GM19324 (cell line): ENCODE data around the gene ICAM2.
"Not testable (repeated sequence)": the region's sequence is repeated elsewhere in the genome, so short reads cannot be mapped to it uniquely, and the experiment has no call there.

Source experiments
- ATAC-seq: cut with Tn5 transposase; IDR thresholded peaks from one replicate; pipeline ENCODE4 v1.9.1; 2021; ENCODE audit warnings: mild to moderate bottlenecking, moderate library complexity; ENCODE audit not compliant: unreplicated experiment, low FRiP score

Gene ICAM2

GRCh38 chr17:63998050-63998720 lies 22.2 kb downstream of the ICAM2 start, which contains the start of gene PRR29:
TSS of gene PRR29 (plus strand) at chr17:63998351. CDS start at chr17:63998365, 14 bp downstream.
- ATAC-seq = peak; percentile 69

DNA sequence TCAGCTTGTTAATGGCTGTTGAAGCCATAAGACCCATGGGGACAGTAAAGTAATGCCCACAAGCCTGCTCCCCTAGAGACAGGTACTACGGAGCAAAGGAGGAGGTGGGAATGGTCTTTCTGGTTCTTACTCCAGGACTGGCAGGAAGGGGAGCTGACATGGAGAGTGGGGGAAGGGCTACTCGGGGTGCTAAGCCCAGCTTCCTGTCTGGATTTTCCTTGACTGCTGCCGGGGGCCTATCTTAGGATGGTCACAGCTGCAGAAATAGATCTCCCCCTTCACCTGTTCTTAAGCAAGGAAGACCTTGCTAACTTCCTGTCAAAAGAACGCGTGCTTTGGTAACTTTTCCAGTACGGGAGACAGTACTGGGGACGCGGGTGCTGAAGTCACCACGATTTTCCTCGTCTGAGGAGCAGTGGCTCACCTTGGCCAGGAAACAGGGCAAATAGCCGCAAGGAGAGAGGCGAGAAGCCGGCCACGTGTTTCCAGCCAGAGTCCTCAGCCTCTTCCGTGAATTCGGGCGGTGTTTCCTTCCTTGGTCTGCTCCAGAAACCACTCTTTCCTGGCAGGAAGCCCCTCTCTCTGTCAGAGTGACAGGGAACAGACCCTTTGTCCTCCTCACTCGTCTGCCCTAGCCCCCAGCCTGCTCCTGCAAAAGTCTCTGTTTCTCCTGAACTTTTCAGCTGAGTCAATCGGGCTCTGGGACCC lies 22.9 kb downstream of the ICAM2 start:
- no peak for ATAC-seq

DNA sequence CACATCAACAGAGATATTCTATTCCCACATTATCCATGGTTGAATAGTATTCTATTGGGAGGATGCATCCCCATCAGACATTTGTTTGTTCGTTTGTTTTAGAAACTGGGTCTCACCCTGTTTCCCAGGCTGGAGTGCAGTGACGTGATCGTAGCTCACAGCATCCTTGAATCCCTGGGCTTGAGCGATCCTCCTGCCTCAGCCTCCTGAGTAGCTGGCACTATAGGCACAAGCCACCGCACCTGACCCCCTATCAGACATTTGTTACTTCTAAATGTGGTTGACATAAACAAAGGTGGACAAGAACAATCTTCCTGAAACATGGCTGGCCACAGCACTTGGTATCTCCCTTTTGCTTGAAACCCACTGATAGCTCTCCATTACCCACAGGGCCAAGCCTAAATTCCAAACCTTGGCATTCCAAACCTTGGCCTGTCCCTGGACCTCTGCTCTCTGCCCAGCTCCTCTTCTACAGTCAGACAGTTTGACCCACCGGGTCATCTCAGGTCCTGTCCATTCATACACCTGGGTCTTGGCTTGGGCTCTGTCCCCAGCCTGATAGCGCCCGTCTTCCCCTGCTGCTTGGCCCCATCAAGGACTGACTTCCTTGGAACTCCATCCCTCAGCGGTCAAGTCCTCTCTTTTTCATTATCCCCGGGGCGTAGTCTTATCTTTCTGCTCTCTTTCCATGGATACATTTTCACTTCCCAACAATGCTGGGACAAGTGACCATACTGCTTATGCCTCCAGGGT lies 23.8 kb downstream of the ICAM2 start:
- no peak for ATAC-seq

- no peak for ATAC-seq
Observed at GRCh38 chr17:63995626-63996025, 24.8 kb downstream of the ICAM2 start.

DNA sequence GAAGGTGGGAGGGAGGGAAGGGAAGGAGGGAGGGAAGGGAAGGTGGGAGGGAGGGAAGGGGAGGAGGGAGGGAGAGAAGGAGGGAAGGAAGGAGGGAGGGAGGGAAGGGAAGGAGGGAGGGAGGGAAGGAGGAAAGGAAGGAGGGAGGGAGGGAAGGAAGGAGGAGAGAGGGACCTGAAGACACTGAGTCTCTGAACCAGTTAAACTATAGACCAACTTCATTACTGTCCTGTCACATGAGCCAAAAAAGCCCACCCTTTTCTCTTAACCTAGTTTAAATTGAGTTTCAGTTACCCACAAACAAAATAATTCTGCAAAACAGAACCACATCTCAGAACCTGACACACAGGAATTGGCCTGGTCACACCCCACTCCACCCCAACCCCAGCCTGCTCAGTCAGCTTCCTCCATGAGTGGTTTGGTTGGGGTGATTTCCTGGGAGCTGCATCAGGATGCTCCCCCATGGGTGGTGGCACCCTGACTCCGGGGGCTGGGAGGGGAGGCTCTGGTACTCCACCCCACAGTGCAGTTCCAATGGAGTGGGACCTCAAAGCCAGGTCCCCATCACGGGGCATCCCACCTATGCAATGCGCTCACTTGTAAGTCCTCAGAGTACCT lies 27.0 kb downstream of the ICAM2 start:
- ATAC-seq = no peak

DNA sequence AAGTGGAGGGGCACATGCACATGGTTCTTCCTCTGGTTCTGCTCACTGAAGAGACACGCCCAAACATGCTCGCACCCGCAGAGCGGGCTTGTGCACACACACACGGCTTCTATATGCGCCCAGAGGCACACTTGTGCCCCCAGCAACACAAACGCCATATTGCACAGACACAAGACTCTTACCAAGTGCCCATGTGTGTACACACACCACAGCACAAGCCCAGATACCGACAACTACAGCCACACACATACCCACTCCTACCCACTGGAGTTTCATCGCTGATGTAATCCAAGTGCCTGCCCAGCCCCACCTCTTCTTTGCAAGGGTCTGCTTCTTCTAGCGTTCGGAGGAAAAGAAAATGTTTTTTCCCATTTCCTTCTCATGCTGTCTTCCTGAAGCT lies 28.8 kb downstream of the ICAM2 start:
- no peak for ATAC-seq

DNA sequence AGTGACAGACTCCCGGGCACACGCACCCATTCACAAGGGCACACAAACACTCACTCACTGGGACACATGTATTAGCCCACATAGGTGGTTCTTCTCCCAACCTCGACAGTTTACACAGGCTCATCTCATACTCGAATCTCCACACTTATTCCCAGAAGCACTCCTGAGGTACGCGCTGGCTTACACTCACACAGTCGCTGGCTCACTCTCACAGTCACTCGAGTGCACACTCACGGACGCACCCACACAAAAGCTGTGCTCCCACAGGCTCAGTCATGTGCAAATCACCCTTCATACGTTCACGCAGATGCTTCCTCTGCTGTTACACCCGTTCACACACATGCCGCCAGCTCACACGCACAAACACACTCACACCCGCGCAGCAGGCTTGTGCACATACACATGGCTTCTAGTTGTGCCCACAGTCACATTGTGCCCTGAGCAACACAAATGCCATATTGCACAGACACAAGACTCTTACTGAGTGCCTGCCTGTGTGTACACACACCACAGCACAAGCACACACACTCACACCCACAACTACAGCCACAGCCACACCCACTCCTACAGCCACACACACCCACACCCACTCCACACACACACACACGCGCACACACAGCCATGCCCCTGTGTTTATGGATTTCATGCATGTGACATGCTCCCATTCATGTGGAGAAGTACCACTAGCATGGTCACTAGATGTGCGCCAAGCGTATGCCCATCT lies 30.6 kb downstream of the ICAM2 start:
- no peak for ATAC-seq

DNA sequence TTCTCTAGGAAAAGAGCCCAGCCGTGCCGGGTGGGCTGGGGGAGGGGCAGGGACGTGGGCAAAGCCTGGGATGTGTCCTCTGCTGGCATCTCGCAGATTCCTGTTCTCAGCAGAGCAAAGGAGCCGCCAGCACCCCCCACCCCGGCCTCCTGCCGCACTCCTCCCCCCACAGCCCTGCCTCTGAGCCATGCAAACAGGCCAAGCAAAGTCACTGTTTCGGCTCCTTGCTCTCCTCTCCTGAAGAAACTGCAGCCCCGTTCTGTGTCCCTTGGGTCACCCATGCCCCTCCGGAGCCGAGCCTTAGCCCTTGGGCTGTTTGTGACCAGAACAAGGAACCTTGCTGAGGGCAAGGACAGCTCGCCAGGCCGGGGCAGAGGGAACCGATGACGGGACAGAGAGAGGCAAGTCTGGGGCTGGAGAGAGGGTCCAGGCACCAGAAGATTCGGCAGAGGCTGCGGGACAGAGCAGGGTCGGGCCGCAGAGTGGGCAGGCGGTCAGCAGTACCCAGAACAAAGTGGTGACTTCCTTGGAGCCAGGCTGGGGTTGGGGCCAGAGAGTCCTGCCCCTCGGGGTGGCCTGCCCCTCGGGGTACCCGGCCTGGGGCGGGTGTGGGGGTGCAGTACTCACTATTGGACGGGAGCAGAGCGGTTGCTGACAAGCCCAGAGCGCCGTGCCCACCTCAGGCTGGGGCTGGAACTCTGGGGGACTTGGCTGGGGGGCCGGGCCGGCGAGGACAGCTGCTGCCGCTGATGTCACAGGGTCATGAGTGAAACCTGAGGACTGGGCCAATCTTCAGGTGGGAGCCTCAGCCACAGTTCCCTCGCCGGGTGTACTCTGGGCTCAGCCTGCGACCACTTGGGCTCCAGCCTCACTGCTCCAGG lies 31.5 kb downstream of the ICAM2 start:
- ATAC-seq = no peak

DNA sequence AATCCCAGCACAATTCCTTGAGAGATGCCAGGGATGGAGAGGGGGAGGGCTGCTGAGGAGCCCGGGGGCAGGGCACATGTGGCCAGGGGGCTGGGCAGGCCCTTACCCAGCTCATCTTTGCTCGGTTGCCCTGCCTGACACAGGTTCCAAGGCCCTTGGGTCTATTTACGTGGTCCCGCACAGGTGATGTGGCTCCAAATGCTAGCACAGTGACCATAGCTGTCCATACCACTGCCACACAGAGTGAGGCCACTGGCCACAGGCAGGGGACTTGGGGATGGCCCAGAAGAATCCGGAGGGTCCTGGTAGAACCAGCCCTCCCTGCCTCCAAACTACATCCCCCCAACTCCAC lies 32.3 kb downstream of the ICAM2 start:
- ATAC-seq = no peak

DNA sequence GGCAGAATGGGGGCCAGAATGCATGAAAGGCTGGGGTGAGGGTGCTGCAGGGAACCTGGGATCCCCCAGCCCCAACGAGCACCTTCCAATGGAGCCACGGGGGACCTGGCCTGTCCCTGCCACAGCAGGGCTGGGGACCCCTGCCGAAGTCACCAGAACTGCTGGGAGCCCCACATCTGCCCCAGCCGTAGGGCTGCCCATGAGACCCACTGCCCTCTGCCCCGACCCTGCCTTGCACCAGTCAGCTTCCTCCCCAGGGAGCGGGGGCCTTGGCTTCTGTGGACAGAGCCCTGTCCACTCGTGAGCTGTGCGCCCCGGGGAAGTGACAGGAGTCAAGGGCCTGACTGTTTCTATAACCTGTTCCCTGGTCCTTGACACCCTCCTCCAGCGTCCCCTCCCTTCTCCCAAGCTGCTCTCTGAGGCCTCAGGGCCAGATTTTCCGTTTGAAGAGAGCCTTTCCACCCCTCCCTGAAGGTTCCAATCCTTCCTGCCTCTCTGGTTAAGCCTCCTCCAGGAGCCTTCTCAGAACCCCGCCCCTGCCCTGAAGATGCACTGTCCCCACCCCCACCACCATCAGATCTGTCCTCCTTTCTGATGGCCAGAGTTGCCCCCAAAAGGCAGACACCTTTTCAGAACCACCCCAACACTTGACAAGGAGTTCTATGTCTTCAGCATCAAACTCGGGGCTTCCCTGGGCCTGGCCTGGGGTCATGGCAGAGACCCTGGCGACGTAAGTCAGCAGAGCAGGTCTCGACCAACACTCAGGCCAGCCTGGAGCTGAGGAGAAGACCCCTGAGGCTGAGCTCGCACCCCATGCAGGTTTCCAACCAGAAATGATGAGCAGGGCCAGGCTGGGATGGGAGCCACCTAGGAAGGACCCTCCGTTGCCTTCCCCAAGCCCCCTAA lies 33.0 kb downstream of the ICAM2 start:
- no peak for ATAC-seq

GRCh38 chr17:63986821-63987220 lies 33.6 kb downstream of the ICAM2 start:
- no peak for ATAC-seq

- no peak for ATAC-seq
Observed at GRCh38 chr17:63985387-63986140, 34.9 kb downstream of the ICAM2 start.

- ATAC-seq = no peak
Observed at GRCh38 chr17:63984651-63985386, 35.6 kb downstream of the ICAM2 start.

DNA sequence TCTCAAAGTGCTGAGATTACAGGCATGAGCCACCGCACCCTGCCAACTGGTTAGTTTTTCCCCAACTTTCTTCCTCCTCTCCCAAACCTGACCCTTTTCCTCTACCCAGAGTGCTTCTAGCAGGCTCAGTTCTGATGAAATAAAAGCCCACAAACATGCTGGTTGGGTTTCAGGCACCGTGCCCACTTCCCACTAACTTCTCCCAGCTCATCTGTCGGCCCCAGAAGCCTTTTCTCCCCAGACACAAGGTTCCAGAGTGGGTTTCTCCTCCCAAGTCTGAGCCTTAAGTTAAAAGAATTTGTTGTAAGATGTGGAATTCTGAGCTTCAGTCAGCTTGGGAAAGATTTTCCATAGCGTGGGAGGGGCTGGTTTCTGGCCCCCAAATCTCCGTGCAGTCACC lies 36.2 kb downstream of the ICAM2 start:
- ATAC-seq = no peak

GRCh38 chr17:63983320-63983719 lies 37.1 kb downstream of the ICAM2 start:
- no peak for ATAC-seq

DNA sequence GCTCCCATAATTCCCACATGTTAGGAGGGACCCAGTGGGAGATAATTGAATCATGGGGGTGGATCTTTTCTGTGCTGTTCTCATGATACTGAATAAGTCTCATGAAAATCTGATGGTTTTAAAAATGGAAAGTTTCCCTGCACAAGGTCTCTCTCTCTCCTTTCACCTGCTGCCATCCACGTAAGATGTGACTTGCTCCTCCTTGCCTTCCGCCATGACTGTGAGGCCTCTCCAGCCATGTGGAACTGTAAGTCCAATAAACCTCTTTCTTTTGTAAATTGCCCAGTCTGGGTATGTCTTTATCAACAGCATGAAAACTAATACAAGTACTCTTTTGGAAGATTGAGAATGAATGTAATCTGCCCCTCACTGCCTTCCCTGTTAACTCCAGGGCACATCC lies 37.8 kb downstream of the ICAM2 start:
- ATAC-seq = not testable (repeated sequence)
